HG02678 (cell line): ENCODE measurements around the gene CTAGE1.

Experiments
- ATAC-seq: cut with Tn5 transposase; IDR thresholded peaks from one replicate; pipeline ENCODE4 v1.9.1; 2021; ENCODE audit warnings: mild to moderate bottlenecking, moderate library complexity; ENCODE audit not compliant: unreplicated experiment

The CTAGE1 gene

GRCh38 chr18:22436136-22436535 is 18.4 kb upstream of the CTAGE1 start:
- ATAC-seq, result no peak

DNA sequence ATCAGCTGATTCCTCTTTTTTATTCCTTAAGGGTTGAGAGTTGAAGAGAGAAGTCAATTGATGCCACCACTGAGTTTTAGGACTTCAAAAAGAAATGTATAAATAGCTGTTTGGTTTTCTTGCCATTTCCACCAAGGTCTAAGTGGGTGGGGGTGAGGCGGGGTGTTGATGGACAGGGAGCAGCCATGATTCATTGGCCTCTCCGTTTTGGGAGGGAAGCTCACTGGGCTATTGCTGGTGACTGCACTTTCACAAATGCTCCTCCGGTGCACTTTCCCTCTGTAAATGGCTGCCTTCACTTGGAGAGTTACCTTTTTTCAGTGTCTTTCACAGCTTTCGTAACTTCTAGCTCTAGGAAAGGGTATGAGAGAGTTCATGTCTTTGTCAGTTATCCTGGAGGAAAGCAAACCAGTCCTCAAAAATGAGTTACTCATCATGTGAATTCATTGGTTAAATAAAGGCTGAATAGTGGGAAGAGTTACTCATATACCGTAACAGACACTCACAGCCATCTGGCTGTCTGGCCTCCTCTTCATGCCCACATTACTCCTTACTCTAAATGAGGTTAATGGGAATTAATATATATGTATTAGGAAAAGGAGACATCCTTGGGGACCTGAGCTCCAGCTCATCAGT is 17.4 kb upstream of the CTAGE1 start:
- ATAC-seq, result no peak

DNA sequence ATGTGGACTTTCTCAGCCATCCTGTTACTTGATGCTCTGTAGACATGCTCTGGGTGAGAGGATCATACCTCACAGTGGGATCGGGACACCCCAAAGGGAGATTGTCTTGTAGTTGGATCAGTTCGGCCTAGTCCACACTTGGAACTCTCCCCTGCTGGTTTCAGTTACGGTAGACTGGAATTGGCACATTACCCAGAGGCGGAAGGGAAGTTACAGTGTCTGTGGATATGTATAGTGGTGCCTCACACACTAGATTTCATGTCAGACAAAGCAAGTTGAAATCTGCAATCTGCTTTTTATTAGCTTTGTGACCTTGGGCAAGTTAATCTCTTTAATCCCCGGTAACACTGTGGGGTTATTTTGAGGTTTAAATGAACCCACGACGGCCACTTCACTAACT is 16.2 kb upstream of the CTAGE1 start:
- no peak for ATAC-seq

GRCh38 chr18:22432657-22433137 is 15.0 kb upstream of the CTAGE1 start:
- ATAC-seq, result no peak

- ATAC-seq, result no peak
Measured at GRCh38 chr18:22429564-22429963, 11.8 kb upstream of the CTAGE1 start.

- no peak for ATAC-seq
Measured at GRCh38 chr18:22428672-22429071, 11.0 kb upstream of the CTAGE1 start.

DNA sequence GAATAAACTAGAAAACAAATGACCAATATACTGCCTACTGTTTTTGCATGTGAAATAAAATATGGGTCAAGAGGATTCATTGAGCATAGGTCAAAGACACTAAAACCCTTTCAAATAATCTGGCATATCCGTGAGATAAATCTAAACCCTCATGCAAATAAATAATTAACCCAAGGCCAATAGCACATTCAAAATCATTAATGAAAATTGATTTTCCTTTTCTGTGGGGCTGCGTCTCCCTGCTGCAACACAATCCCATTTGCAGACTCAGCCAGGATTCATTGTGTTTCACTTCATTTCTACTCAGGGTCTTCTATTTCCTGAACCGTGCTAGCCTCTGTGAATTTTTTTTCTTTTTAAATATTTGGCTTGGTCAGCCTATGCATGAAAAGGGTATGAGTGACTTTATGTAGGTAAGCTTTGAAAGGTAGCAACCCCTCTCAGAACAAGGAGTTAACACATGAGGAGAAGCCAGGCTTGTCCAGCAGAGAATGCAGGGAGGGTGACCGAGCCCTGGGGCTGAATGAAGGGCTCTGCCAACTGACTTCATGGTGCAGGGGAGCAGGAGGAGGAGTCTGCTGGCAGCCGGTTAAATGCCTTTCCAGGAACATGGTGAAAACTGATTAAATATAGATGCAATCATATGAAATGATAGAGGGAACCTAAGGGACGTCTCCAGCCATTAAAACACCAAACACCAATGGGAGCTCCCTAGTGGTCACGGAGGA is 10.3 kb upstream of the CTAGE1 start:
- no peak for ATAC-seq

- ATAC-seq, result no peak
Measured at GRCh38 chr18:22424565-22424963, 6.8 kb upstream of the CTAGE1 start.

GRCh38 chr18:22423878-22424564 is 6.3 kb upstream of the CTAGE1 start:
- no peak for ATAC-seq

DNA sequence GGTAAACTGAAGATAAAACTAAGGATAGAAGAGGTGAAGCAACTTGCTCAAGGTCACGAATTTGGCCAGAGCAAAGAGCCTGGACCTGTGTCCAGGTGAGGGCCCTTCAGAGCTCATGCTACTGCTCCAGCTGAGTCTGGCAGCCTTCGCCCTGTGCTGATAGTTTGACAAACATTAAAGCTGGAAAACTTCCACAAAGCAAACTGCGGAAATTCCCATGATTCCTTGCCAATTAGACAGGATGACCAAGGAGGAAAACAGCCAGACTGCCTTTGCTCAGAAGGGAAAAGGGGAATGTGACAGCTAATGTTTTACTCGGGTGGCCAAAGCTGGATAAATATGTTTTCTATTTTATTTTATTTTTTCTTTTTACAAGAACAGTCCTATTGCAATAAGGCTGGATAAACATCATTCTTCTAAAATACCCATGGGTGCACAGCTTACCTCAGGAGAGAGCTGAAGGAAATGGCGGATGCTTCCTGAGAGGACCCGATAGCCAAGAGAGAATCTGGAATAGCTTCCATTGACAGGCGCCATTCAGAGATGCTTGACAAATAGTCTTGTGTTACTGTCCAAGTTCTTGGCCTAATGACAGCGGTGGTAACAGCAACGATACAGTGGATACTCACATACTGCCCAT is 5.3 kb upstream of the CTAGE1 start:
- no peak for ATAC-seq

DNA sequence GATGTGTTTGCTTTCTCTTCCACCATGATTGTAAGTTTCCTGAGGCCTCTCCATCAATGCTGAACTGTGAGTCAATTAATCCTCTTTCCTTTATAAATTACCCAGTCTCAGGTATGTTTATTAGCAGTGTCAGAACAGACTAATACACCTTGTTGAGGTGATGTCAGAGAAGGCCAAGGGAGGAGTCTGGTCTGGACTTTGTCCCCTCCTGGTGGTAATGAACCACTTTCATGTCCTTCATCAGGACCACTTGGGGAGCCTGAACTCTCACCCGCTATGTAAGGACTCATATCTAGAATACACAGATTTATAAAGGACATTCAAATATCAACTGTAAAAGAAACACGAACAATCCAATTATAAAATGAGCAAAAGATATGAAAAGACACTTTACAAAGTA is 2.9 kb upstream of the CTAGE1 start:
- ATAC-seq, result no peak

DNA sequence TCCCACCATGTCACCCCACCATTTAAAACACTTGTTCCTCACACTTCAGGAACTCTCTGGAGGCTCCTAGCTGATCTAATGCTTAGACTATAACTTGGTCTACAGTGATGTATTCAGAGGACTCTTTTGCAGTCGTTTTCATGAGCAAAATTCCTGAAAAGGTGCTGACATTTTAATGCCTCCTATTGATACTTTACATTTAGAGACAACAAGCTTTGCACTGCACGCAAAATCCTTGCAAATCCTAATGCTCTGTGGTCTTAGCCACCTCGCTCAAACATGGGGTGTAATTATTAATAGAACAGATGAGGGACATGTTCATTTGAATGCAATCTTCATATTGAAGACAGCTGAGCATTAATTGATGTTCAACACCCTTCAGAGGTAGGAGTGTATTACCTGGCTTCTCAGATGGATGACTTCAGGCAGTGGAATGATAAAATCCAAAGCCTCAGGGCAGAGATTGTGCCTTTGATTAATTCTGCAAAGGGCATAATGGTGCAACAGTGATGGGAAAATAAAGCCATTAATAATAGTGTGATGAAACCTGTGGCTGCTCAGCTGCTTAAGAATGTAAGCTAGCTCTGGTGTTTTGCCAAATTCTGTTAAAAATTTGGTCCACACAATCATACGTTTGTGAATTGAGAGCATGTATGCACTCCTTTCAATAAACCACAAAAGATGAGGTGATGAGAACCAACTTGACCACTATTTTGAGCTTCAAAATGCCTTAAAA is 5.4 kb downstream of the CTAGE1 start:
- ATAC-seq, result no peak

GRCh38 chr18:22411446-22411845 is 6.3 kb downstream of the CTAGE1 start:
- ATAC-seq, result no peak

DNA sequence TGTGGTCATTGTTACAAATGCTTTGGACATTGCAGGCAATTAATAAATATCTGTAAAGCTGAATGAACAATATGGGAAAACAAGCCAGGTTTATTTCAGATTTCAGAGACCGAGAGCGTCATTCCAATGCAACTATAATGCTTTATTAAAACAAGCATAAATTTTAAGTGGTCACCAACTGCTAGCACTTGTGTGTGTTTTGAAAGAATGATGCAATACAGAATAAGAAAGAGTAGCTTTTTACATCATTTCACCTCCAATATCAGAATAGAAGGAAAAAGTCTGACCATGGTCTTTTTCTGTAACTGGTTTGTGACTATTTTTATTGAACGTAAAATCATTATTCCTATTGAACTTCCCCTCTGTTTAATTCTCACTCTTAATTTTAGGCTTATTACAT is 7.6 kb downstream of the CTAGE1 start:
- ATAC-seq, result no peak

GRCh38 chr18:22409445-22409844 is 8.3 kb downstream of the CTAGE1 start:
- ATAC-seq, result no peak

- ATAC-seq, result no peak
Measured at GRCh38 chr18:22408059-22408458, 9.7 kb downstream of the CTAGE1 start.

DNA sequence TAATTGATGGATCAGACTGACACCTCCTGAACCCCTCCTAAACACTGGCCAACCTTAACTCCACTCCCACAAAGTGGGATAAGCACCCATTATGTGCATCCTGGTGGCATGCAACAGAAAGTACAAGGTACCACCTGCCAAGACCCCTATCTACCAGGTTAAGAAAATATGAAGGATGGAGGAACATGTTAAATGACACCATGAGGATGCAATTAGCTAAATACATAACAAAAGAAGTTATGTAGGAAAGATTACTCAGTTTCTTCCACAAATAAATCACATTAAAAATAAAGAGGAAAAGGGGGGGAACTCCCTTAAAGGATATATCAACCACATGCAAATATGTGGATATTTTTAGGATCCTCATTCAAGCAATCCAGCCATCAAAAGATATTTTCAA is 12.6 kb downstream of the CTAGE1 start:
- no peak for ATAC-seq

GRCh38 chr18:22403950-22404349 is 13.8 kb downstream of the CTAGE1 start:
- ATAC-seq, result no peak

DNA sequence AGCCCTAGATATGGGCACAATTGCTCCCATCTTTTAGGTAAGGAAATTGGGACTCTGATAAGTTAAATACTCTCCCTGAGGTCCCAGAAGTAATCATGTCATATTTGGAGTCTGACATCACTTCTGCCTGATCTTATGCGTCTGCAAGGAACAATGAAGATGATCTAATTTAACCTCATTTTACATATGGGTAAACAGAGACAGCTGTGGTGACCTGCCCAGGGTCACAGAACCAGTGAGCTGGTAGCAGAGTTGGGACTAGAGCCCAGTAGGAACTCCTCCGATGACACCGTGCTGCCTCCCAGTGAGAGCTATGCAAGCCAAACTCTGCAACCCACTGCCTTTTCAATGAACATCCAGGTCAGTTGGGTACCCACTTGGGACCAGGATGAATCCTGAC is 17.8 kb downstream of the CTAGE1 start:
- ATAC-seq, result no peak

- no peak for ATAC-seq
Measured at GRCh38 chr18:22398464-22398863, 19.3 kb downstream of the CTAGE1 start.

DNA sequence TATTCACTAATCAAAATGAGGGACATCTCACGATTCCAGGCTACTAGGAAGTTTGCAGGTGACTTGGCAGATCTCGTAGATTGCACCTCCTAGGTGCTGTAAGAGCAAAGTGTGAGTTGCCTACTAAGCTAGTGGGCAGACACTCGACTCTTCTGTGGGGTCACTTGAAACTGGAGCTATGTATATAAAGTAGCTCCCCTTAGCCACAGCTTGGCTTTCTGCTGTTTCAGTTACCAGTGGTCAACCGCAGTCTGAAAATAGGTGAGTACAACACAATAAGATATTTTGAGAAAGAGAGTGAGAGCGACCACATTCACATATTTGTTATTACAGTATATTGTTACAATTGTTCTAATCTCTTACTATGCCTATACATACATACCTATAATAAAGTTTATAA is 23.3 kb downstream of the CTAGE1 start:
- ATAC-seq, result no peak
